Astrocyte of the spinal cord (primary cell): ENCODE measurements around the gene LYZL2.

Experiments used
- DNase-seq: peaks from one replicate; pipeline ENCODE4 v3.0.0; 2011; ENCODE audit warnings: low read depth, low spot score
- H3K4me3 ChIP-seq: 2 replicates; pipeline ENCODE4 v1.5.1; 2011; ENCODE audit warnings: low read depth, mild to moderate bottlenecking, low read length, moderate library complexity
- CTCF ChIP-seq: IDR thresholded peaks from 2 replicates; pipeline ENCODE4 v1.5.1; 2012; ENCODE audit warnings: low read depth, mild to moderate bottlenecking, low read length, inconsistent platforms
- in situ Hi-C: cut with HindIII; loops from 2 replicates; pipeline ENCODE4 v1.10.0; 2017; ENCODE audit warnings: low sequenced_read_pairs

Gene LYZL2

GRCh38 chr10:30580241-30580640 is 49.3 kb downstream of the LYZL2 start:
- in situ Hi-C loops, result no loop called here
- TF ChIP-seq CTCF, result no peak
- H3K4me3 ChIP-seq, result no peak overlapping the region
- DNase-seq, result no peak

GRCh38 chr10:30579574-30579973 is 50.0 kb downstream of the LYZL2 start:
- TF ChIP-seq CTCF, result no peak
- no peak overlapping the region for H3K4me3 ChIP-seq
- no peak for DNase-seq
- in situ Hi-C loops, result no loop called here

- no peak for DNase-seq
- H3K4me3 ChIP-seq, result no peak overlapping the region
- in situ Hi-C loops, result no loop called here
- TF ChIP-seq CTCF, result no peak
Observed at GRCh38 chr10:30577048-30577447, 52.5 kb downstream of the LYZL2 start.

GRCh38 chr10:30576641-30577040 is 52.9 kb downstream of the LYZL2 start:
- H3K4me3 ChIP-seq, result no peak overlapping the region
- no peak for DNase-seq
- in situ Hi-C loops, result no loop called here
- TF ChIP-seq CTCF, result no peak

- DNase-seq, result no peak
Observed at GRCh38 chr10:30574432-30574796, 55.1 kb downstream of the LYZL2 start.

GRCh38 chr10:30573721-30574431 is 55.7 kb downstream of the LYZL2 start:
- no peak for TF ChIP-seq CTCF
- DNase-seq, result no peak
- no peak overlapping the region for H3K4me3 ChIP-seq
- in situ Hi-C loops, result no loop called here

More at GRCh38 chr10:30574432-30574796, 55.1 kb downstream of the LYZL2 start:
- in situ Hi-C loops, result no loop called here
- no peak overlapping the region for H3K4me3 ChIP-seq
- no peak for TF ChIP-seq CTCF
